HepG2 (cell line): ENCODE measurements around the gene KLHL30. TPM values are rescaled to one million over a fixed set of nuclear protein-coding genes. Genes with fewer than 3 reads are reported as not detected.

ENCODE experiments used
- ATAC-seq: fragments of 200-7000 bp; cut with Tn5 transposase; 3 replicates; pipeline ENCODE4 v1.9.1; 2020; ENCODE audit warnings: mild to moderate bottlenecking, moderate library complexity
- BruUV-seq: library from RNA; stranded (reverse); fragments of 400-500 nt; replicated peaks from 2 replicates; lab custom pipeline; 2021; lab: Mats Ljungman, UMichigan
- CTCF ChIA-PET: fragments of 300-600 bp; formaldehyde crosslinking; extraction: SDS; loops from one replicate; lab custom pipeline; 2021; ENCODE audit warnings: low total read pairs, inconsistent platforms, low intra/inter-chr PET ratio; lab: Yijun Ruan, JAX
- POLR2A ChIA-PET: fragments of 350-600 bp; sonication (Branson Sonifier 250); formaldehyde crosslinking; loops from one replicate; lab custom pipeline; 2020; ENCODE audit warnings: antibody characterized with exemption, inconsistent platforms; lab: Yijun Ruan, JAX
- DNase-seq: peaks from one replicate; pipeline ENCODE4 v3.0.0-alpha.2; 2015; ENCODE audit warnings: low spot score
- FAIRE-seq: peaks from 3 replicates; lab custom pipeline; 2011; peaks lifted over from hg19 to GRCh38; lab: Jason Lieb, UNC
- H2AFZ ChIP-seq: one replicate; pipeline ENCODE4 v1.6.1; 2011; ENCODE audit warnings: low read length, inconsistent platforms
- H3K27ac ChIP-seq: fragments of 300-600 bp; 3 replicates; pipeline ENCODE4 v1.8.0; 2011; ENCODE audit warnings: mixed run types, mild to moderate bottlenecking, mixed read lengths, low read length, inconsistent platforms; ENCODE audit not compliant: insufficient read depth; ENCODE audit errors: extremely low read length
- H3K27me3 ChIP-seq, 2 experiments: fragments of 200-600 bp in 1 of 2; 2 replicates in 1 of 2; 3 replicates in 1 of 2; pipeline versions ENCODE4 v1.6.0 to v1.8.0; 2011; ENCODE audit warnings: low read length in 2 of 2, mild to moderate bottlenecking in 2 of 2, moderate library complexity in 2 of 2, inconsistent platforms in 1 of 2; ENCODE audit not compliant: insufficient read depth in 2 of 2, control insufficient read depth in 1 of 2
- H3K36me3 ChIP-seq, 2 experiments: fragments of 200-600 bp in 1 of 2; replicated peaks in 1 of 2; 2 replicates in 1 of 2; 3 replicates in 1 of 2; pipeline versions ENCODE4 v1.5.1 to v1.8.0; 2011; ENCODE audit warnings: low read length in 2 of 2, inconsistent platforms in 1 of 2; ENCODE audit not compliant: insufficient read depth in 2 of 2, control insufficient read depth in 1 of 2
- H3K4me1 ChIP-seq: 2 replicates; pipeline ENCODE4 v1.5.1; 2012; ENCODE audit warnings: low read length, inconsistent platforms; ENCODE audit not compliant: insufficient read depth
- H3K4me2 ChIP-seq: 2 replicates; pipeline ENCODE4 v1.6.0; 2011; ENCODE audit warnings: low read depth, low read length, inconsistent platforms
- H3K4me3 ChIP-seq, 3 experiments: fragments of 200-600 bp in 1 of 3; sonication (generic), shearing (Covaris generic) in 1 of 3; replicated peaks in 1 of 3; 2 replicates each; pipeline ENCODE4 v1.5.1; 2011 to 2016; ENCODE audit warnings: low read length in 3 of 3, inconsistent platforms in 2 of 3, low read depth in 2 of 3, mild to moderate bottlenecking in 2 of 3, control low read depth in 1 of 3, mixed read lengths in 1 of 3; ENCODE audit not compliant: insufficient read depth in 1 of 3
- H3K79me2 ChIP-seq: one replicate; pipeline ENCODE4 v1.6.1; 2011; ENCODE audit warnings: low read length, inconsistent platforms; ENCODE audit not compliant: insufficient read depth
- H3K9ac ChIP-seq: 2 replicates; pipeline ENCODE4 v1.6.0; 2011; ENCODE audit warnings: mild to moderate bottlenecking, low read depth, low read length, inconsistent platforms; ENCODE audit not compliant: insufficient read depth
- H3K9me3 ChIP-seq: 2 replicates; pipeline ENCODE4 v1.5.1; 2012; ENCODE audit warnings: mild to moderate bottlenecking, low read length
- H4K20me1 ChIP-seq: 2 replicates; pipeline ENCODE4 v1.6.0; 2011; ENCODE audit warnings: inconsistent platforms, mild to moderate bottlenecking, low read length, moderate library complexity; ENCODE audit not compliant: insufficient read depth
- ARID2 ChIP-seq: sonication (generic); formaldehyde crosslinking; IDR thresholded peaks from 2 replicates; pipeline ENCODE4 v1.8.1; 2022; ENCODE audit warnings: mild to moderate bottlenecking, missing genetic modification reagents, borderline replicate concordance
- ATM ChIP-seq: fragments of 450-650 bp; IDR thresholded peaks from 2 replicates; pipeline ENCODE4 v1.7.1; 2017; ENCODE audit warnings: mild to moderate bottlenecking, borderline replicate concordance
- CHD4 ChIP-seq: fragments of 200-600 bp; sonication (generic); IDR thresholded peaks from 2 replicates; pipeline ENCODE4 v1.7.0; 2017; ENCODE audit warnings: mild to moderate bottlenecking, low read length, borderline replicate concordance
- DPF2 ChIP-seq: sonication (generic); formaldehyde crosslinking; IDR thresholded peaks from 2 replicates; pipeline ENCODE4 v1.4.0; 2020; ENCODE audit warnings: mild to moderate bottlenecking, low read depth, missing genetic modification reagents, borderline replicate concordance
- EP300 ChIP-seq, 3 experiments: sonication (generic) in 1 of 3; formaldehyde crosslinking in 1 of 3; IDR thresholded peaks; 2 replicates each; pipeline versions ENCODE4 v1.5.1 to v1.6.1; 2011 to 2020; ENCODE audit warnings: low read depth in 2 of 3, low read length in 2 of 3, borderline replicate concordance in 1 of 3, improper control_type of control experiment in 1 of 3, mild to moderate bottlenecking in 1 of 3, missing genetic modification reagents in 1 of 3, moderate library complexity in 1 of 3
- HNRNPLL ChIP-seq: fragments of 200-400 bp; formaldehyde crosslinking; IDR thresholded peaks from 2 replicates; pipeline ENCODE4 v1.6.1; 2017; ENCODE audit warnings: mild to moderate bottlenecking, low read depth, low read length; ENCODE audit not compliant: poor library complexity, severe bottlenecking
- KDM4B ChIP-seq: sonication (generic); formaldehyde crosslinking; IDR thresholded peaks from 2 replicates; pipeline ENCODE4 v1.4.0; 2020; ENCODE audit warnings: missing genetic modification reagents
- LCORL ChIP-seq, 2 experiments: fragments of 450-650 bp in 1 of 2; sonication (generic) in 1 of 2; formaldehyde crosslinking in 1 of 2; IDR thresholded peaks; 2 replicates each; pipeline versions ENCODE4 v1.5.0 to v1.6.1; 2017 to 2020; ENCODE audit warnings: antibody characterized with exemption in 1 of 2, missing genetic modification reagents in 1 of 2
- NBN ChIP-seq: fragments of 450-650 bp; conservative IDR thresholded peaks from 2 replicates; pipeline ENCODE4 v1.6.1; 2017
- PHB2 ChIP-seq: fragments of 450-650 bp; IDR thresholded peaks from 2 replicates; pipeline ENCODE4 v1.6.1; 2018; ENCODE audit not compliant: partially characterized antibody
- SOX6 ChIP-seq, 2 experiments: fragments of 450-650 bp in 1 of 2; sonication (generic) in 1 of 2; formaldehyde crosslinking in 1 of 2; IDR thresholded peaks; 2 replicates each; pipeline versions ENCODE4 v1.4.0 to v1.6.1; 2017 to 2020; ENCODE audit warnings: antibody characterized with exemption in 1 of 2, mild to moderate bottlenecking in 1 of 2, missing genetic modification reagents in 1 of 2
- TEAD3 ChIP-seq: optimal IDR thresholded peaks from 2 replicates; pipeline ENCODE3; 2016; ENCODE audit warnings: borderline replicate concordance
- ZNF20 ChIP-seq: sonication (generic); formaldehyde crosslinking; IDR thresholded peaks from 2 replicates; pipeline ENCODE4 v1.4.0; 2020; ENCODE audit warnings: mild to moderate bottlenecking, moderate library complexity, missing genetic modification reagents
- ZNF766 ChIP-seq: sonication (generic); formaldehyde crosslinking; IDR thresholded peaks from 2 replicates; pipeline ENCODE4 v1.5.0; 2020; ENCODE audit warnings: missing genetic modification reagents, borderline replicate concordance
- WGBS: methylation state at CpG from one replicate; pipeline ENCODE4 v1.1.6; 2017; ENCODE audit warnings: low lambda C conversion rate; 5-methylcytosine and 5-hydroxymethylcytosine counted together
- in situ Hi-C: cut with HindIII; loops from 2 replicates; pipeline ENCODE4 v1.10.0; 2017; ENCODE audit warnings: low pct_unique_long_range_greater_than_20kb; ENCODE audit not compliant: extremely low pct_ligation_motif_present
- intact Hi-C: fragments of 100-400 bp; cut with micrococcal nuclease; formaldehyde crosslinking; loops from one replicate; pipeline ENCODE4 v1.10.0; 2022; ENCODE audit not compliant: unreplicated experiment
- polyA plus RNA-seq, 8 experiments: library from polyadenylated mRNA; depleted of rRNA in 3 of 8; stranded (reverse) in 7 of 8; unstranded in 1 of 8; fragments of >200 nt; fragmentation: Illumina TruSeq in 4 of 8; extraction: Trizol in 4 of 8; gene quantifications; 2 replicates each; pipeline versions ENCODE4 v1.2.1 to v1.2.3, GENCODE V29; 2011 to 2016; ENCODE audit warnings: low read depth in 4 of 8, missing spikeins in 1 of 8, mixed read lengths in 1 of 8; ENCODE audit not compliant: insufficient read depth in 1 of 8
- total RNA-seq, 5 experiments: library from RNA; depleted of rRNA; stranded (reverse); fragments of >200 nt; fragmentation: Illumina TruSeq; extraction: Trizol; gene quantifications; 2 replicates each; pipeline ENCODE4 v1.2.3, GENCODE V29; 2016; ENCODE audit warnings: low read depth in 1 of 5
- TF ChIP-seq, protein P1 (sequence below): fragments of 450-650 bp; IDR thresholded peaks from 2 replicates; pipeline ENCODE4 v1.6.1; 2017
- TF ChIP-seq, protein P2 (sequence below): sonication (generic); formaldehyde crosslinking; IDR thresholded peaks from 2 replicates; pipeline ENCODE4 v1.5.0; 2020; ENCODE audit warnings: missing genetic modification reagents

Gene KLHL30
- total and polyA plus RNA-seq, 2 of the 13 experiments (the other 11 are each of a cell fraction or from before 2014, with no cell fraction given), result 0.05 TPM; not detected in 1

DNA sequence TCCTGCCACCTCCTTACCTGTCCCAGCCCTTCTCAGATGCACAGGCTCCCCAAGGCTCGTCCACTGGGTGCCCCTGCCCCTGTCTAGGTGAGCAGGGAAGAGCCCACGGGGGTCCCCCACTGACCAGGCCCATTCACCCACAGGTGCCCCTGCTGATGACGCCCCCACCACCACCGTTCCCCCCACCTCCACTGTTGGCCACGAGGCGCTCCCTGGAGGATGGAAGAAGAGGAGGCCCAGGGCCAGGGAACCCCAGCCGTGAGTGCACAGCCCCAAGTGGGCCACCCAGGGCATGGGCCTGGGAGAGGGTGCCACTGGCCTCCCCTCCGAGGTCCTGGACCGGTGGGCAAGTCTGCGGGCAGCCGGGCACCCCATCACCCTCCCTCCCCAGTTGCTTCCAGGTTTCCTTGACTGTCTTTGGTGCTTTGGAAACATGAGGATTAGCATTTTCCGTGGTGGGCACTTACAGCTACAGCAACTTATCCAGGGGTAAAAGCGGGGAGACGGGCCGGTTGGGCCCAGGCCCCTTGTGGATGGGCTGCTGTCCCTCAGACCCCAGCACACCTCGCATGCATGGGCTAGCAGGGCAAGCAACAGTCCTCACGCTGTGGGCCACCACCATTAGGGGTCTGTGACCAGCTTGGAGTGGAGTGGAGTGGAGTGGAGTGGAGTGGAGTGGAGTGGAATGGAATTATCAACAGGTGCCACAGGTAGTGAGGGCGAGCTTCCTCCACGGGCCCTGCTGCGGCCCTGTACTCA lies 13.2 kb upstream of the KLHL30 start:
- ChIA-PET CTCF (no interaction called here), POLR2A (no interaction called here)
- 42% methylated on average over 15 of the region's 20 CpGs for WGBS

DNA sequence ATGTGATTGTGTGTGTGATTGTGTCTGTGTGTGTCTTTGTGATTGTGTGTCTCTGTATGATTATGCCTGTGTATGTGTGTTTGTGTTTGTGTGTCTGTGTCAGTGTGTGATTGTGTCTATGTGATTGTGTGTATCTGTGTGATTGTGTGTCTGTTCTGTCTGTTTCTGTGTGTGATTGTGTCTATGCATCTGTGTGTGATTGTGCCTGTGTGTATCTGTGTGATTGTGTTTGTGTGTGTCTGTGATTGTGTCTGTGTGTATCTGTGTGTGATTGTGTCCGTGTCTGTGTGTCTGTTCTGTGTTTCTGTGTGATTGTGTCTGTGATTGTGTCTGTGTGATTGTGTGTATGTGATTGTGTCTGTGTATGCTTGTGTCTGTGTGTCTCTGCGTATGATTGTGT lies 12.1 kb upstream of the KLHL30 start:
- ChIA-PET POLR2A (no interaction called here), CTCF (no interaction called here)
- in situ Hi-C loops (no loop called here), intact Hi-C loops (no loop called here)
- Histone ChIP-seq H4K20me1 (no peaks in the 10 kb centered on the region), H3K4me1 (peaks cover 9% of the 10 kb centered on the region), H3K36me3 (no peaks in the 10 kb centered on the region), H3K4me3 (no peak overlapping the region), H3K79me2 (no peaks in the 10 kb centered on the region), H2AFZ (no peak overlapping the region), H3K9ac (no peak overlapping the region), H3K9me3 (no peaks in the 10 kb centered on the region), H3K27ac (no peak overlapping the region), H3K27me3 (peaks cover 3 to 32% of the 10 kb centered on the region in 2 experiments), H3K4me2 (no peak overlapping the region)
- BruUV-seq, result no TSS peak
- no peak for DNase-seq
- ATAC-seq, result no peak
- FAIRE-seq, result no peak
- 55% methylated on average over 2 of the region's 2 CpGs for WGBS
- TF ChIP-seq TEAD3 (CRISPR knock-in tag), result peak; percentile 24
- no peak for TF ChIP-seq ZNF20
- TF ChIP-seq EP300 (IDR thresholded peaks at IDR 0.05; ENCODE audit: low read depth in 2 of 2, low read length in 2 of 2), result no peak
- no peak for TF ChIP-seq EP300 (CRISPR knock-in tag; IDR thresholded peaks at IDR 0.05; ENCODE audit: borderline replicate concordance)
- TF ChIP-seq, protein P1, sequence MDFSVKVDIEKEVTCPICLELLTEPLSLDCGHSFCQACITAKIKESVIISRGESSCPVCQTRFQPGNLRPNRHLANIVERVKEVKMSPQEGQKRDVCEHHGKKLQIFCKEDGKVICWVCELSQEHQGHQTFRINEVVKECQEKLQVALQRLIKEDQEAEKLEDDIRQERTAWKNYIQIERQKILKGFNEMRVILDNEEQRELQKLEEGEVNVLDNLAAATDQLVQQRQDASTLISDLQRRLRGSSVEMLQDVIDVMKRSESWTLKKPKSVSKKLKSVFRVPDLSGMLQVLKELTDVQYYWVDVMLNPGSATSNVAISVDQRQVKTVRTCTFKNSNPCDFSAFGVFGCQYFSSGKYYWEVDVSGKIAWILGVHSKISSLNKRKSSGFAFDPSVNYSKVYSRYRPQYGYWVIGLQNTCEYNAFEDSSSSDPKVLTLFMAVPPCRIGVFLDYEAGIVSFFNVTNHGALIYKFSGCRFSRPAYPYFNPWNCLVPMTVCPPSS, result peak; percentile 90; the same call in 1 of the 2 replicates
- no peak for TF ChIP-seq ARID2 (CRISPR knock-in tag)
- TF ChIP-seq, protein P2, sequence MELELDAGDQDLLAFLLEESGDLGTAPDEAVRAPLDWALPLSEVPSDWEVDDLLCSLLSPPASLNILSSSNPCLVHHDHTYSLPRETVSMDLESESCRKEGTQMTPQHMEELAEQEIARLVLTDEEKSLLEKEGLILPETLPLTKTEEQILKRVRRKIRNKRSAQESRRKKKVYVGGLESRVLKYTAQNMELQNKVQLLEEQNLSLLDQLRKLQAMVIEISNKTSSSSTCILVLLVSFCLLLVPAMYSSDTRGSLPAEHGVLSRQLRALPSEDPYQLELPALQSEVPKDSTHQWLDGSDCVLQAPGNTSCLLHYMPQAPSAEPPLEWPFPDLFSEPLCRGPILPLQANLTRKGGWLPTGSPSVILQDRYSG (CRISPR knock-in tag), result no peak
- peak; percentile 89 for TF ChIP-seq NBN
- 0 out of 2 replicates have a peak, but pooled peaks have one; percentile 28 for TF ChIP-seq ATM
- TF ChIP-seq CHD4, result no peak
- peak; percentile 8; the same call in 1 of the 2 replicates for TF ChIP-seq LCORL (IDR thresholded peaks at IDR 0.05)
- TF ChIP-seq LCORL (CRISPR knock-in tag; IDR thresholded peaks at IDR 0.05), result no peak
- peak; percentile 69 for TF ChIP-seq PHB2
- TF ChIP-seq SOX6 (IDR thresholded peaks at IDR 0.05), result peak; percentile 64
- no peak for TF ChIP-seq SOX6 (CRISPR knock-in tag; IDR thresholded peaks at IDR 0.05)
- no peak for TF ChIP-seq DPF2 (CRISPR knock-in tag)
- no peak for TF ChIP-seq HNRNPLL

More for the DNA sequence above, 13.2 kb upstream of the KLHL30 start:
- H3K36me3 ChIP-seq, result no peaks in the 10 kb centered on the region
- H3K9me3 ChIP-seq, result no peaks in the 10 kb centered on the region
- no TSS peak for BruUV-seq
- H3K27ac ChIP-seq, result no peak overlapping the region
- no peak for ATAC-seq
- no peak overlapping the region for H3K9ac ChIP-seq
- no peak overlapping the region for H2AFZ ChIP-seq
- peaks cover 15% of the 10 kb centered on the region for H3K4me1 ChIP-seq
- no peak overlapping the region for H3K4me3 ChIP-seq
- intact Hi-C loops (no loop called here), in situ Hi-C loops (no loop called here)
- no peak overlapping the region for H3K4me2 ChIP-seq
- H3K79me2 ChIP-seq, result no peaks in the 10 kb centered on the region
- peaks cover 3 to 42% of the 10 kb centered on the region in 2 experiments for H3K27me3 ChIP-seq
- no peak for DNase-seq
- TF ChIP-seq KDM4B (CRISPR knock-in tag) (no peak), ZNF766 (CRISPR knock-in tag) (no peak)
- no peaks in the 10 kb centered on the region for H4K20me1 ChIP-seq
- FAIRE-seq, result no peak
